Cerebellar nuclear complex (tissue), 1 donor: ENCODE data around the gene TCF7L1.
"Not testable (repeated sequence)": the region's sequence is repeated elsewhere in the genome, so short reads cannot be mapped to it uniquely, and the experiment has no call there.

Experiments
- DNase-seq, 2 experiments: peaks; one replicate each; lab custom pipeline; 2025; lab: John Stamatoyannopoulos, UW

TCF7L1 gene

GRCh38 chr2:85184990-85185389, 51.8 kb downstream of the TCF7L1 start:
- no peak for DNase-seq

- no peak for DNase-seq
Observed at GRCh38 chr2:85185431-85185940, 52.3 kb downstream of the TCF7L1 start.

- no peak for DNase-seq
Observed at GRCh38 chr2:85187069-85187468, 53.9 kb downstream of the TCF7L1 start.

- DNase-seq, result no peak
Observed at GRCh38 chr2:85188852-85189251, 55.7 kb downstream of the TCF7L1 start.

GRCh38 chr2:85189606-85190270, 56.5 kb downstream of the TCF7L1 start:
- no peak for DNase-seq

GRCh38 chr2:85191157-85191556, 58.0 kb downstream of the TCF7L1 start:
- no peak for DNase-seq

- DNase-seq, result no peak
Observed at GRCh38 chr2:85194780-85195480, 61.7 kb downstream of the TCF7L1 start.

- DNase-seq, result no peak
Observed at GRCh38 chr2:85195956-85196355, 62.8 kb downstream of the TCF7L1 start.

- DNase-seq, result no peak
Observed at GRCh38 chr2:85199698-85200097, 66.5 kb downstream of the TCF7L1 start.

GRCh38 chr2:85209887-85210286, 76.7 kb downstream of the TCF7L1 start:
- no peak for DNase-seq

- DNase-seq, result no peak
Observed at GRCh38 chr2:85210511-85210910, 77.3 kb downstream of the TCF7L1 start.

- DNase-seq, result not testable (repeated sequence)
Observed at GRCh38 chr2:85211606-85212005, 78.4 kb downstream of the TCF7L1 start.

- DNase-seq, result no peak
Observed at GRCh38 chr2:85212841-85213240, 79.6 kb downstream of the TCF7L1 start.

GRCh38 chr2:85213404-85213803, 80.2 kb downstream of the TCF7L1 start:
- no peak for DNase-seq

GRCh38 chr2:85213901-85214512, 80.8 kb downstream of the TCF7L1 start:
- DNase-seq, result no peak

- DNase-seq, result no peak
Observed at GRCh38 chr2:85215081-85215447, 81.9 kb downstream of the TCF7L1 start.

GRCh38 chr2:85215448-85216401, 82.5 kb downstream of the TCF7L1 start:
- DNase-seq, result no peak

GRCh38 chr2:85216927-85217326, 83.7 kb downstream of the TCF7L1 start:
- no peak for DNase-seq

GRCh38 chr2:85221067-85221691, 88.0 kb downstream of the TCF7L1 start:
- no peak for DNase-seq

GRCh38 chr2:85222792-85223191, 89.6 kb downstream of the TCF7L1 start:
- DNase-seq, result no peak

GRCh38 chr2:85226783-85227182, 93.6 kb downstream of the TCF7L1 start:
- no peak for DNase-seq
